WTC11 (cell line): Measurements from ENCODE around the gene SLC6A16. TPM values are rescaled to one million over a fixed set of nuclear protein-coding genes. Genes with fewer than 3 reads are reported as not detected.
A peak's percentile ranks its signal among the peaks of the same experiment; 100 is the strongest.

ENCODE experiments used
- ATAC-seq: fragments of 200-7000 bp; cut with Tn5 transposase; 2 replicates; pipeline ENCODE4 v1.10.0; 2021; ENCODE audit warnings: mild to moderate bottlenecking, moderate library complexity
- CTCF ChIA-PET: fragments of 300-600 bp; sonication (Branson Sonifier 250); formaldehyde crosslinking; loops from one replicate; lab custom pipeline; 2021; ENCODE audit warnings: antibody characterized with exemption; lab: Charles Lee
- POLR2A ChIA-PET: fragments of 350-600 bp; sonication (Branson Sonifier 250); formaldehyde crosslinking; loops from one replicate; lab custom pipeline; 2021; ENCODE audit warnings: antibody characterized with exemption; lab: Charles Lee
- DNase-seq: peaks from one replicate; pipeline ENCODE4 v3.0.0; 2021; ENCODE audit warnings: low spot score
- H3K27ac Mint-ChIP-seq: 2 replicates; pipeline ENCODE4 v1.8.0; 2021; ENCODE audit warnings: mixed read lengths
- H3K27me3 Mint-ChIP-seq: 2 replicates; pipeline ENCODE4 v1.8.0; 2021; ENCODE audit warnings: low read depth, mild to moderate bottlenecking, moderate library complexity, mixed read lengths
- H3K36me3 Mint-ChIP-seq: 2 replicates; pipeline ENCODE4 v1.8.0; 2021; ENCODE audit warnings: mixed read lengths
- H3K4me1 Mint-ChIP-seq: 2 replicates; pipeline ENCODE4 v1.8.0; 2022; ENCODE audit warnings: mixed read lengths
- H3K4me3 Mint-ChIP-seq: 2 replicates; pipeline ENCODE4 v1.8.0; 2021; ENCODE audit warnings: mild to moderate bottlenecking, moderate library complexity, mixed read lengths
- H3K9me3 Mint-ChIP-seq: 2 replicates; pipeline ENCODE4 v1.8.0; 2021; ENCODE audit warnings: mixed read lengths
- AFF4 ChIP-seq: sonication (generic); formaldehyde crosslinking; IDR thresholded peaks from 2 replicates; pipeline ENCODE4 v1.8.1; 2023; ENCODE audit warnings: mild to moderate bottlenecking, missing genetic modification reagents, borderline replicate concordance
- ATF2 ChIP-seq: sonication (generic); formaldehyde crosslinking; IDR thresholded peaks from 2 replicates; pipeline ENCODE4 v1.8.1; 2022; ENCODE audit warnings: low read depth, missing genetic modification reagents, borderline replicate concordance
- MLX ChIP-seq: sonication (generic); formaldehyde crosslinking; IDR thresholded peaks from 2 replicates; pipeline ENCODE4 v1.8.1; 2023; ENCODE audit warnings: mild to moderate bottlenecking, missing genetic modification reagents, moderate library complexity
- STAT6 ChIP-seq: sonication (generic); formaldehyde crosslinking; conservative IDR thresholded peaks from 2 replicates; pipeline ENCODE4 v1.8.1; 2023; ENCODE audit warnings: mild to moderate bottlenecking, low read depth, missing genetic modification reagents, moderate library complexity
- TEAD4 ChIP-seq: sonication (generic); formaldehyde crosslinking; IDR thresholded peaks from 2 replicates; pipeline ENCODE4 v1.8.0; 2022; ENCODE audit warnings: mild to moderate bottlenecking, missing genetic modification reagents
- USF2 ChIP-seq: sonication (generic); formaldehyde crosslinking; IDR thresholded peaks from 2 replicates; pipeline ENCODE4 v1.8.1; 2023; ENCODE audit warnings: mild to moderate bottlenecking, missing genetic modification reagents, moderate library complexity
- ZBTB21 ChIP-seq: sonication (generic); formaldehyde crosslinking; IDR thresholded peaks from 2 replicates; pipeline ENCODE4 v1.8.1; 2023; ENCODE audit warnings: mild to moderate bottlenecking, missing genetic modification reagents, borderline replicate concordance
- ZNF425 ChIP-seq: fragments of 250-450 bp; sonication (Bioruptor Pico); conservative IDR thresholded peaks from 2 replicates; pipeline ENCODE4 v1.9.0; 2021; ENCODE audit warnings: mild to moderate bottlenecking
- total RNA-seq: library from RNA; stranded (reverse); gene quantifications from 3 replicates; pipeline ENCODE4 v1.2.3, GENCODE V29; 2021

Gene SLC6A16
- total RNA-seq, 1 experiment from 2014 or later, result 1.5 TPM

GRCh38 chr19:49340865-49341718 is 16.1 kb upstream of the SLC6A16 start (continued):
- TF ChIP-seq ATF2, result no peak
- TF ChIP-seq, all 79 proteins: peak for 0

- POLR2A ChIA-PET, result interaction anchor here (0.6 to 1.7 kb wide), 2 partner anchors 22 to 589 kb away, joined by 3 to 12 read pairs; partner anchors contain the start of gene TEAD2
- peaks cover 35% of the 10 kb centered on the region for H3K27me3 Mint-ChIP-seq
- no peaks in the 10 kb centered on the region for H3K9me3 Mint-ChIP-seq
- H3K36me3 Mint-ChIP-seq, result peaks cover 49% of the 10 kb centered on the region
- H3K27ac Mint-ChIP-seq, result peak overlapping the region; percentile 67; the same call in 1 of the 2 replicates
- CTCF ChIA-PET, result interaction anchor here (1.0 to 3.5 kb wide), 15 partner anchors 10 to 347 kb away, joined by 3 to 20 read pairs (median 4); partner anchors contain the start of genes DKKL1, LIN7B, RUVBL2 and TEAD2
- H3K4me3 Mint-ChIP-seq, result peak overlapping the region; percentile 32; the same call in 1 of the 2 replicates
- H3K4me1 Mint-ChIP-seq, result peaks cover 23% of the 10 kb centered on the region
- peak; percentile 60 for DNase-seq
- TF ChIP-seq TEAD4 (CRISPR knock-in tag), result no peak
- TF ChIP-seq ZNF425, result no peak
- no peak for TF ChIP-seq ZBTB21 (CRISPR knock-in tag)
- TF ChIP-seq AFF4 (CRISPR knock-in tag), result no peak
- no peak for TF ChIP-seq MLX (CRISPR knock-in tag)
- peak; percentile 73 for TF ChIP-seq USF2 (CRISPR knock-in tag)
- no peak for TF ChIP-seq STAT6
- no peak for ATAC-seq
These were observed 15.3 kb upstream of the SLC6A16 start for GRCh38 chr19:49340069-49340864.
